Heart left ventricle (tissue), 16 donors: ENCODE data around the gene WDHD1. TPM values are rescaled to one million over a fixed set of nuclear protein-coding genes. Genes with fewer than 3 reads are reported as not detected.

Source experiments
- ATAC-seq, 4 donors: fragments of 200-7000 bp; cut with Tn5 transposase; one replicate each; pipeline ENCODE4 v1.9.1; 2020 to 2022; ENCODE audit warnings: moderate library complexity in 4 of 4, mild to moderate bottlenecking in 3 of 4, moderate number of reproducible peaks in 1 of 4
- DNase-seq, 5 donors: peaks; one replicate each; pipeline ENCODE4 v3.0.0-alpha.2; 2020
- H3K27ac ChIP-seq, 12 donors: fragments of 200-600 bp; sonication (generic) in 4 of 12; one replicate each; pipeline versions ENCODE4 v1.5.0 to v1.8.0; 2016 to 2022; ENCODE audit warnings: mild to moderate bottlenecking in 2 of 12
- H3K27me3 ChIP-seq, 9 donors: fragments of 200-600 bp; sonication (generic) in 2 of 9; one replicate each; pipeline versions ENCODE4 v1.5.1 to v1.8.0; 2016 to 2022; ENCODE audit warnings: mild to moderate bottlenecking in 3 of 9
- H3K36me3 ChIP-seq, 9 donors: fragments of 200-600 bp; sonication (generic) in 2 of 9; one replicate each; pipeline versions ENCODE4 v1.5.0 to v1.8.0; 2018 to 2022; ENCODE audit warnings: mild to moderate bottlenecking in 2 of 9
- H3K4me1 ChIP-seq, 12 donors: fragments of 200-600 bp; sonication (generic) in 4 of 12; one replicate each; pipeline versions ENCODE4 v1.5.0 to v1.8.0; 2016 to 2022; ENCODE audit warnings: mild to moderate bottlenecking in 3 of 12
- H3K4me3 ChIP-seq, 12 donors: fragments of 200-600 bp; sonication (generic) in 4 of 12; one replicate each; pipeline versions ENCODE4 v1.5.0 to v1.8.0; 2017 to 2022; ENCODE audit warnings: mild to moderate bottlenecking in 9 of 12, moderate library complexity in 4 of 12
- H3K9me3 ChIP-seq, 12 donors: fragments of 200-600 bp; sonication (generic) in 4 of 12; one replicate each; pipeline versions ENCODE4 v1.5.0 to v1.8.0; 2016 to 2022; ENCODE audit warnings: mild to moderate bottlenecking in 1 of 12
- CTCF ChIP-seq, 12 donors: fragments of 200-600 bp; sonication (generic) in 4 of 12; IDR thresholded peaks; one replicate each; pipeline versions ENCODE4 v1.5.0 to v1.8.0; 2018 to 2022; ENCODE audit warnings: antibody characterized with exemption in 12 of 12, mild to moderate bottlenecking in 5 of 12
- POLR2A ChIP-seq, 2 donors: fragments of 450-650 bp; IDR thresholded peaks; one replicate each; pipeline ENCODE4 v1.6.1; 2017; ENCODE audit warnings: antibody characterized with exemption in 2 of 2, mild to moderate bottlenecking in 2 of 2, moderate library complexity in 2 of 2
- WGBS, 4 donors: extraction: QIAGEN DNeasy Blood & Tissue Kit in 2 of 4; methylation state at CpG; one replicate each; pipeline versions ENCODE4 v1.1.5 to v1.1.7; 2013 to 2018; 5-methylcytosine and 5-hydroxymethylcytosine counted together
- intact Hi-C, 10 donors: fragments of 100-400 bp; cut with DNase I; formaldehyde crosslinking; loops; one replicate each; pipeline versions ENCODE4 v1.11.1 to v1.14.2; 2022
- polyA plus RNA-seq, 2 donors: library from polyadenylated mRNA; stranded (reverse); fragments of 200-250 nt; gene quantifications; one replicate each; pipeline ENCODE4 v1.2.3, GENCODE V29; 2013
- total RNA-seq, 9 donors: library from RNA; depleted of rRNA in 2 of 9; stranded (reverse); fragments of >200 nt in 2 of 9; fragmentation: NEBNext Ultra II Directional in 3 of 9; extraction: Animal tissue kit (Norgen Biotek cat#: 25700) in 3 of 9; gene quantifications; one replicate each; pipeline versions ENCODE4 v1.1.0 to v1.2.4, GENCODE V29; 2016 to 2023
- donor health status: ischemic (EF 13 %, LVEDD 7.1; RV severe dilation, severe dysfunction).
- donor health status: healthy with polysubstance abuse.
- donor health status: DM: no; HTN: yes; CAD: no.
- donor health status: DM: no; HTN: no; CAD: no.
- donor health status: ischemic (EF 25% LVEDD 6.9; RV normal size, moderate dysfunction).
- donor health status: ischemic (EF 25% LVEDD 5.7; RV mildly dilated, moderate dysfunction).
- donor health status: healthy.
- donor health status: DM: yes; HTN: yes; CAD: no.
- donor health status: ischemic (EF 35%, LVEDD 5.7; RV mildly dilated, moderate dysfunction).
- donor health status: nonischemic (EF 11% LVEDD 7.7; RV severe dilation, severe dysfunction).
- donor health status: DM: yes; HTN: yes; CAD: no.
- donor health status: PGD.
- donor health status: ischemic (EF 29% LVEDD 5.4; RV normal size, mild dysfunction).
- donor health status: nonischemic (EF 23%, LVEDD 6.1; RV moderate dilation, normal function).

The WDHD1 gene
- total and polyA plus RNA-seq, 11 donors: 0.42 to 3.5 (median 1.4) TPM

- no peak for ATAC-seq
- intact Hi-C loops: no loop called here
Measured at GRCh38 chr14:55015006-55015405, 11.9 kb downstream of the WDHD1 start.

DNA sequence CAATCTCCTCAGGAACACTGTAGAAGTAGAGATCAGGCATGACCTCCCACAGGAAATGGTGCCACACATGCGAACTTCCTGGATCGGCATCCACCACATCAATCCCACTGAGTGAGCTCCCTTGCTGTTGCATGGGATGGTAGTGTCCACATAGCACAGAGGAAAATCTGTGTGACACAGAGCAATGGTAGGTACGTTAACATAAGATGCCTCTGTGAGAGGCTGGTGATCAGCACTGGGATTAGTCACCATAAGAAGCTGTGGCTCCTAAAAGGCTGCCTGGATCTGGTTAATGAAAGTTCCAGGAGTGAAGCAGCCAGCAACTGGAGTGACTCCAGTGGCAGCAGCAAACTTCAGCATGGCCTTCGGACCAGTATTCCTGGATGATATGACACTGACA lies 21.8 kb downstream of the WDHD1 start:
- TF ChIP-seq POLR2A (IDR thresholded peaks at IDR 0.05) (no peak), CTCF (IDR thresholded peaks at IDR 0.05) (no peak)
- no peaks in the 10 kb centered on the region for H3K9me3 ChIP-seq
- H3K27ac ChIP-seq: no peak overlapping the region
- ATAC-seq (no peak), DNase-seq (no peak)
- peaks cover 0 to 26% (median 0%) of the 10 kb centered on the region in 9 donors for H3K36me3 ChIP-seq
- intact Hi-C loops: no loop called here
- peaks cover 0 to 4% (median 0%) of the 10 kb centered on the region in 12 donors for H3K4me1 ChIP-seq
- H3K4me3 ChIP-seq: no peak overlapping the region
- H3K27me3 ChIP-seq: no peaks in the 10 kb centered on the region
- 74 to 82% (median 80%) methylated on average over 4 of the region's 4 CpGs for WGBS, 4 donors

More at GRCh38 chr14:55015006-55015405, 11.9 kb downstream of the WDHD1 start:
- WGBS, 4 donors: 60 to 90% (median 75%) methylated on average over 2 of the region's 2 CpGs
- TF ChIP-seq POLR2A (IDR thresholded peaks at IDR 0.05): no peak
- TF ChIP-seq CTCF (IDR thresholded peaks at IDR 0.05): no peak
- no peak for DNase-seq
- H3K27me3 ChIP-seq: no peaks in the 10 kb centered on the region
- no peak overlapping the region for H3K4me3 ChIP-seq
- no peaks in the 10 kb centered on the region for H3K4me1 ChIP-seq
- H3K27ac ChIP-seq: no peak overlapping the region
- H3K36me3 ChIP-seq: peaks cover 0 to 4% (median 0%) of the 10 kb centered on the region in 9 donors
- no peaks in the 10 kb centered on the region for H3K9me3 ChIP-seq

- Histone ChIP-seq H3K9me3 (no peaks in the 10 kb centered on the region), H3K36me3 (peaks cover 0 to 11% (median 0%) of the 10 kb centered on the region in 9 donors), H3K4me1 (peaks cover 0 to 5% (median 0%) of the 10 kb centered on the region in 12 donors), H3K4me3 (no peak overlapping the region), H3K27me3 (no peaks in the 10 kb centered on the region), H3K27ac (no peak overlapping the region)
- ATAC-seq: no peak
- TF ChIP-seq POLR2A (IDR thresholded peaks at IDR 0.05) (no peak), CTCF (IDR thresholded peaks at IDR 0.05) (no peak)
- intact Hi-C loops: no loop called here
- 87 to 97% (median 94%) methylated on average over 3 of the region's 3 CpGs for WGBS, 4 donors
- DNase-seq: no peak
Measured at GRCh38 chr14:55000381-55000780, 26.5 kb downstream of the WDHD1 start.

- no peak for DNase-seq
- intact Hi-C loops: loop anchor here in 1 of 10 donors (10.0 kb wide), 1 partner anchor 420 kb away; the partner anchor contains the start of gene SAMD4A
- H3K36me3 ChIP-seq: peaks cover 0 to 14% (median 0%) of the 10 kb centered on the region in 9 donors
- TF ChIP-seq POLR2A (IDR thresholded peaks at IDR 0.05) (no peak), CTCF (IDR thresholded peaks at IDR 0.05) (no peak)
- ATAC-seq: no peak
- no peak overlapping the region for H3K27ac ChIP-seq
- H3K9me3 ChIP-seq: no peaks in the 10 kb centered on the region
- H3K4me3 ChIP-seq: no peak overlapping the region
- no peaks in the 10 kb centered on the region for H3K4me1 ChIP-seq
- WGBS, 4 donors: 93 to 95% (median 95%) methylated on average over 4 of the region's 4 CpGs
- no peaks in the 10 kb centered on the region for H3K27me3 ChIP-seq
Measured at GRCh38 chr14:54985156-54985555, 41.7 kb downstream of the WDHD1 start.
